ENCODE measurements around the gene CDC20B.

- TF ChIP-seq POLR2A (IDR thresholded peaks at IDR 0.05; ENCODE audit: low read length) (no peak), GATA1 (IDR thresholded peaks at IDR 0.05; ENCODE audit: low read depth, low read length) (no peak)
These were observed 32.0 kb upstream of the CDC20B start for GRCh38 chr5:55205001-55205400.
